GM12878 (cell line): ENCODE data around the gene CEND1. TPM values are rescaled to one million over a fixed set of nuclear protein-coding genes. Genes with fewer than 3 reads are reported as not detected.

ENCODE experiments used
- ATAC-seq: fragments of 200-7000 bp; cut with Tn5 transposase; 3 replicates; pipeline ENCODE4 v1.9.1; 2020; ENCODE audit warnings: mild to moderate bottlenecking, moderate library complexity
- BruUV-seq: library from RNA; stranded (reverse); fragments of 400-500 nt; replicated peaks from 2 replicates; lab custom pipeline; 2021; lab: Mats Ljungman, UMichigan
- CTCF ChIA-PET: fragments of 300-600 bp; sonication (Branson Sonifier 250); formaldehyde crosslinking; extraction: SDS; loops from one replicate; lab custom pipeline; 2021; ENCODE audit warnings: inconsistent platforms; lab: Yijun Ruan, JAX
- POLR2A ChIA-PET: fragments of 350-600 bp; formaldehyde crosslinking; extraction: SDS; loops from one replicate; lab custom pipeline; 2021; ENCODE audit warnings: inconsistent platforms; lab: Charles Lee
- RAD21 ChIA-PET: fragments of 300-600 bp; sonication (Branson Sonifier 250); formaldehyde crosslinking; loops from one replicate; lab custom pipeline; 2023; ENCODE audit warnings: antibody characterized with exemption; ENCODE audit not compliant: unreplicated experiment; lab: Charles Lee
- SMC1A ChIA-PET: fragments of 300-600 bp; sonication (Branson Sonifier 250); formaldehyde crosslinking; loops from one replicate; lab custom pipeline; 2023; ENCODE audit not compliant: unreplicated experiment, uncharacterized antibody; lab: Charles Lee
- DNase-seq: peaks from one replicate; pipeline ENCODE4 v3.0.0-alpha.2; 2011; ENCODE audit warnings: low read depth, low spot score
- FAIRE-seq: peaks from 3 replicates; lab custom pipeline; 2011; peaks lifted over from hg19 to GRCh38; lab: Jason Lieb, UNC
- H2AFZ ChIP-seq: 2 replicates; pipeline ENCODE4 v1.6.0; 2011; ENCODE audit warnings: low read depth, low read length, control low read depth; ENCODE audit not compliant: control insufficient read depth
- H3K27ac ChIP-seq: 2 replicates; pipeline ENCODE4 v1.5.1; 2011; ENCODE audit warnings: control low read depth; ENCODE audit not compliant: control insufficient read depth, insufficient read depth
- H3K27me3 ChIP-seq, 2 experiments: replicated peaks in 1 of 2; 2 replicates each; pipeline versions ENCODE4 v1.6.0 to v1.6.1; 2011; ENCODE audit warnings: low read length in 1 of 2; ENCODE audit not compliant: control insufficient read depth in 2 of 2, insufficient read depth in 2 of 2
- H3K36me3 ChIP-seq, 2 experiments: 2 replicates each; pipeline ENCODE4 v1.5.1; 2011; ENCODE audit warnings: low read length in 1 of 2; ENCODE audit not compliant: control insufficient read depth in 2 of 2, insufficient read depth in 2 of 2
- H3K4me1 ChIP-seq: 2 replicates; pipeline ENCODE4 v1.6.1; 2011; ENCODE audit warnings: mild to moderate bottlenecking, low read length, moderate library complexity, mixed read lengths; ENCODE audit not compliant: control insufficient read depth, insufficient read depth
- H3K4me2 ChIP-seq: 2 replicates; pipeline ENCODE4 v1.6.0; 2011; ENCODE audit warnings: control low read depth; ENCODE audit not compliant: control insufficient read depth, insufficient read depth
- H3K4me3 ChIP-seq: fragments of 200-600 bp; sonication (generic); 2 replicates; pipeline ENCODE4 v1.5.1; 2016
- H3K79me2 ChIP-seq: 2 replicates; pipeline ENCODE4 v1.6.0; 2011; ENCODE audit warnings: low read length; ENCODE audit not compliant: control insufficient read depth, insufficient read depth
- H3K9ac ChIP-seq: 2 replicates; pipeline ENCODE4 v1.8.0; 2011; ENCODE audit warnings: low read length, control low read depth, mixed read lengths; ENCODE audit not compliant: control insufficient read depth, insufficient read depth
- H3K9me3 ChIP-seq: replicated peaks from 3 replicates; pipeline ENCODE4 v1.5.1; 2011; ENCODE audit warnings: mild to moderate bottlenecking, low read length; ENCODE audit not compliant: control insufficient read depth, insufficient read depth
- H4K20me1 ChIP-seq: 2 replicates; pipeline ENCODE4 v1.6.0; 2011; ENCODE audit not compliant: control insufficient read depth, insufficient read depth
- CHD1 ChIP-seq: IDR thresholded peaks from 2 replicates; pipeline ENCODE4 v1.6.1; 2012; ENCODE audit warnings: low read depth, low read length, improper control_type of control experiment
- HDAC2 ChIP-seq: fragments of 200-600 bp; sonication (generic); IDR thresholded peaks from 2 replicates; pipeline ENCODE4 v1.6.1; 2017
- MYB ChIP-seq: fragments of 150-350 bp; IDR thresholded peaks from 2 replicates; pipeline ENCODE4 v1.6.1; 2014; ENCODE audit warnings: mild to moderate bottlenecking, low read depth, low read length, borderline replicate concordance
- NR2C1 ChIP-seq: fragments of 450-650 bp; IDR thresholded peaks from 2 replicates; pipeline ENCODE4 v1.6.1; 2017; ENCODE audit warnings: antibody characterized with exemption, mild to moderate bottlenecking, moderate library complexity
- SMAD1 ChIP-seq: fragments of 450-650 bp; IDR thresholded peaks from 2 replicates; pipeline ENCODE4 v1.6.1; 2018; ENCODE audit warnings: mild to moderate bottlenecking, low read depth; ENCODE audit not compliant: partially characterized antibody
- SMARCA5 ChIP-seq: fragments of 450-650 bp; IDR thresholded peaks from 2 replicates; pipeline ENCODE4 v1.6.1; 2017; ENCODE audit warnings: mild to moderate bottlenecking
- SUZ12 ChIP-seq: fragments of 200-600 bp; sonication (generic); IDR thresholded peaks from one replicate; pipeline ENCODE4 v1.6.1; 2018; ENCODE audit warnings: antibody characterized with exemption, mild to moderate bottlenecking; ENCODE audit not compliant: unreplicated experiment
- TARDBP ChIP-seq: IDR thresholded peaks from 2 replicates; pipeline ENCODE4 v1.6.1; 2016; ENCODE audit warnings: borderline replicate concordance
- USF1 ChIP-seq: IDR thresholded peaks from 2 replicates; pipeline ENCODE4 v1.6.1; 2011; ENCODE audit warnings: borderline replicate concordance, low read depth, mild to moderate bottlenecking, moderate library complexity, mixed read lengths, low read length; ENCODE audit not compliant: insufficient read depth; ENCODE audit errors: extremely low read length
- WGBS: methylation state at CpG from one replicate; pipeline ENCODE4 v1.1.6; 2016; ENCODE audit warnings: low lambda C conversion rate; ENCODE audit not compliant: insufficient replicate concordance, insufficient coverage; ENCODE audit errors: missing lambda C conversion rate; 5-methylcytosine and 5-hydroxymethylcytosine counted together
- in situ Hi-C: fragments of 300-500 bp; cut with MboI; formaldehyde crosslinking; loops from 9 replicates; pipeline ENCODE4 v1.14.3; 2018; ENCODE audit warnings: mixed read lengths
- intact Hi-C: fragments of 100-400 bp; cut with micrococcal nuclease; formaldehyde crosslinking; loops from one replicate; pipeline ENCODE4 v1.14.2; 2022; ENCODE audit not compliant: unreplicated experiment
- polyA plus RNA-seq, 11 experiments: library from polyadenylated mRNA; depleted of rRNA in 4 of 11; unstranded in 6 of 11; stranded (reverse) in 5 of 11; fragments of >200 nt; fragmentation: Nextera tagmentation in 4 of 11; fragmentation: Illumina TruSeq in 1 of 11; extraction: Ambion mirVana in 4 of 11; extraction: Trizol in 1 of 11; gene quantifications; 1 replicate in 1 of 11; 2 replicates in 10 of 11; pipeline versions ENCODE4 v1.2.1 to v1.2.3, GENCODE V29; 2011 to 2016; ENCODE audit warnings: inconsistent platforms in 2 of 11, missing spikeins in 2 of 11, low read depth in 1 of 11
- total RNA-seq, 4 experiments: library from RNA; depleted of rRNA in 3 of 4; stranded (reverse); fragments of >200 nt in 3 of 4; fragmentation: Illumina TruSeq in 1 of 4; extraction: Trizol in 1 of 4; gene quantifications; 2 replicates each; pipeline versions ENCODE4 v1.2.1 to v1.2.3, GENCODE V29; 2013 to 2021
- TF ChIP-seq, protein P1 (sequence below): fragments of 450-650 bp; conservative IDR thresholded peaks from 2 replicates; pipeline ENCODE4 v1.6.1; 2017; ENCODE audit warnings: mild to moderate bottlenecking, moderate library complexity
- TF ChIP-seq, protein P2 (sequence below): fragments of 450-650 bp; formaldehyde crosslinking; IDR thresholded peaks from 2 replicates; pipeline ENCODE4 v1.5.0; 2022; ENCODE audit warnings: mild to moderate bottlenecking, missing genetic modification characterization
- TF ChIP-seq, protein P3 (sequence below): IDR thresholded peaks from 2 replicates; pipeline ENCODE4 v1.6.1; 2012; ENCODE audit warnings: low read depth, low read length, improper control_type of control experiment

CEND1 gene
- total and polyA plus RNA-seq, 10 of the 15 experiments (the other 5 are each of a cell fraction or from before 2014, with no cell fraction given): 0.31 to 13.6 (median 7.2) TPM; not detected in 1

DNA sequence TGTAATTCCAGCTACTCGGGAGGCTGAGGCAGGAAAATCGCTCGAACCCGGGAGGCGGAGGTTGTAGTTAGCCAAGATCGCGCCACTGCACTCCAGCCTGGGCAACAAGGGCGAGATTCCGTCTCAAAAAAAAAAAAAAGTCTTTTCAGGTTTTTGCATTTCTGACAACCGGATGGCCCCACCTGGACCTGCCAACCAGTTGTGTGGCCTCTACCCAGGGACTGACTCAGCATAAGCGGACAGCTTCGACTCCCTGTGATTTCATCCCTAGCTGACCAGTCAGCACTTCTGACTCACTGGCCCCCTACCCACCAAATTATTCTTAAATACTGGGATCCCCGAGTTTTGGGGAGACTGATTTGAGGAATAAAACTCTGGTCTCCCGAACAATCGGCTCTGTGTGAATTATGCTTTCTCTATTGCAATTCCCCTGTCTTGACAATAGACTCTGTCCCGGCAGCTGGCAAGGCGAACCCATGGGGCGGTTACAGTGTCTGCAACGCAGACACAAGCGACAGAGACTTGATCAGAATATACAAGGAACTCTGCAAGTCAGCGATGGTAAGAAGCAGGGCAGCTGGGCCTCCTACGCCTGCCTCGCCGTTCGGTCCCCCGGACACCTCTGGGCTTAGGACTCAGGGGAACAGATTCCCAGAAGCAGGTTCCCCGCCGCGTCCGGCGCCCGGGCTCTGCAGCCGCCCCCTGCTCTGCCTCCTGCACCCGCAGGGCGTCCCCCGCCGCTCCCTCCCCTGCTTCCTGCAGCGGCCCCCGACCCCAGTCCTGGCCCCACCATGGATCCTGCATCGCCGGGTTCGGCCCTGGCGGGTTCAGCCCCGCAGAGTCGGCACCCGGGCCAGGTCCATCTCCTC is 43.4 kb downstream of the CEND1 start (continued):
- TF ChIP-seq, protein P1, sequence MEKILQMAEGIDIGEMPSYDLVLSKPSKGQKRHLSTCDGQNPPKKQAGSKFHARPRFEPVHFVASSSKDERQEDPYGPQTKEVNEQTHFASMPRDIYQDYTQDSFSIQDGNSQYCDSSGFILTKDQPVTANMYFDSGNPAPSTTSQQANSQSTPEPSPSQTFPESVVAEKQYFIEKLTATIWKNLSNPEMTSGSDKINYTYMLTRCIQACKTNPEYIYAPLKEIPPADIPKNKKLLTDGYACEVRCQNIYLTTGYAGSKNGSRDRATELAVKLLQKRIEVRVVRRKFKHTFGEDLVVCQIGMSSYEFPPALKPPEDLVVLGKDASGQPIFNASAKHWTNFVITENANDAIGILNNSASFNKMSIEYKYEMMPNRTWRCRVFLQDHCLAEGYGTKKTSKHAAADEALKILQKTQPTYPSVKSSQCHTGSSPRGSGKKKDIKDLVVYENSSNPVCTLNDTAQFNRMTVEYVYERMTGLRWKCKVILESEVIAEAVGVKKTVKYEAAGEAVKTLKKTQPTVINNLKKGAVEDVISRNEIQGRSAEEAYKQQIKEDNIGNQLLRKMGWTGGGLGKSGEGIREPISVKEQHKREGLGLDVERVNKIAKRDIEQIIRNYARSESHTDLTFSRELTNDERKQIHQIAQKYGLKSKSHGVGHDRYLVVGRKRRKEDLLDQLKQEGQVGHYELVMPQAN: no peak
- TF ChIP-seq SMAD1: no peak

DNA sequence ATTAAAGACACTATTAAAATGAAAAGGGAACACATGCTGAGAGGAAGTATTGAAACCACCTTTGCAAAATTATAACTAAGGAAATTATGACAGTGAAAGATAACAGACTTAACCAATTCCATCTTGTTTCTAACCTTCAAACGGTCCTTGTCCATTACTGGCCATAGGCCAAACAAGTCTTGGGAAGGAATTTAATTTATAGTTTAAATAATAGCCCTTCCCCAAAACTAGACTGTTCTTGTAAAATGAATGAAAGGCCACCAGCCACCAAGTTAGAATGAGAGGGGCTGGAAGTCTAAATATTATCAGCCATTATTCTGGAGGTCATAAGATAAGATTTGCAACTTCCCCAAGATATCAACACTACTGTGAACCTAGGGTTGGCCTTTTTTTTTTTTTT is 44.5 kb downstream of the CEND1 start:
- no peak overlapping the region for H3K4me2 ChIP-seq
- in situ Hi-C loops (no loop called here), intact Hi-C loops (loop anchor here (5.0 kb wide), 1 partner anchor 52 kb away; the partner anchor contains the start of gene SLC25A22)
- POLR2A ChIA-PET: interaction anchor here (0.7 to 0.9 kb wide), 3 partner anchors 52 to 157 kb away, joined by 3 to 4 read pairs (median 3); no protein-coding TSS in a partner anchor
- no peak for FAIRE-seq
- no peak overlapping the region for H2AFZ ChIP-seq
- H3K27me3 ChIP-seq: no peaks in the 10 kb centered on the region
- H3K4me3 ChIP-seq: no peak overlapping the region
- RAD21 ChIA-PET: no interaction called here
- peaks cover 2% of the 10 kb centered on the region; the same call in 1 of the 2 replicates for H4K20me1 ChIP-seq
- H3K4me1 ChIP-seq: peaks cover 4% of the 10 kb centered on the region
- no peak for DNase-seq
- H3K9me3 ChIP-seq: no peaks in the 10 kb centered on the region
- no peaks in the 10 kb centered on the region for H3K36me3 ChIP-seq
- peaks cover 31% of the 10 kb centered on the region for H3K79me2 ChIP-seq
- 50% methylated on average over 1 of the region's 1 CpG for WGBS
- no peak overlapping the region for H3K27ac ChIP-seq
- no peak for ATAC-seq
- CTCF ChIA-PET: interaction anchor here (1.0 kb wide), 1 partner anchor 21 kb away, joined by 3 read pairs; no protein-coding TSS in a partner anchor
- SMC1A ChIA-PET: interaction anchor here (0.7 kb wide), 1 partner anchor 237 kb away, joined by 3 read pairs; no protein-coding TSS in a partner anchor
- H3K9ac ChIP-seq: no peak overlapping the region
- BruUV-seq: no TSS peak
- TF ChIP-seq, protein P2, sequence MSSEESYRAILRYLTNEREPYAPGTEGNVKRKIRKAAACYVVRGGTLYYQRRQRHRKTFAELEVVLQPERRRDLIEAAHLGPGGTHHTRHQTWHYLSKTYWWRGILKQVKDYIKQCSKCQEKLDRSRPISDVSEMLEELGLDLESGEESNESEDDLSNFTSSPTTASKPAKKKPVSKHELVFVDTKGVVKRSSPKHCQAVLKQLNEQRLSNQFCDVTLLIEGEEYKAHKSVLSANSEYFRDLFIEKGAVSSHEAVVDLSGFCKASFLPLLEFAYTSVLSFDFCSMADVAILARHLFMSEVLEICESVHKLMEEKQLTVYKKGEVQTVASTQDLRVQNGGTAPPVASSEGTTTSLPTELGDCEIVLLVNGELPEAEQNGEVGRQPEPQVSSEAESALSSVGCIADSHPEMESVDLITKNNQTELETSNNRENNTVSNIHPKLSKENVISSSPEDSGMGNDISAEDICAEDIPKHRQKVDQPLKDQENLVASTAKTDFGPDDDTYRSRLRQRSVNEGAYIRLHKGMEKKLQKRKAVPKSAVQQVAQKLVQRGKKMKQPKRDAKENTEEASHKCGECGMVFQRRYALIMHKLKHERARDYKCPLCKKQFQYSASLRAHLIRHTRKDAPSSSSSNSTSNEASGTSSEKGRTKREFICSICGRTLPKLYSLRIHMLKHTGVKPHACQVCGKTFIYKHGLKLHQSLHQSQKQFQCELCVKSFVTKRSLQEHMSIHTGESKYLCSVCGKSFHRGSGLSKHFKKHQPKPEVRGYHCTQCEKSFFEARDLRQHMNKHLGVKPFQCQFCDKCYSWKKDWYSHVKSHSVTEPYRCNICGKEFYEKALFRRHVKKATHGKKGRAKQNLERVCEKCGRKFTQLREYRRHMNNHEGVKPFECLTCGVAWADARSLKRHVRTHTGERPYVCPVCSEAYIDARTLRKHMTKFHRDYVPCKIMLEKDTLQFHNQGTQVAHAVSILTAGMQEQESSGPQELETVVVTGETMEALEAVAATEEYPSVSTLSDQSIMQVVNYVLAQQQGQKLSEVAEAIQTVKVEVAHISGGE (CRISPR knock-in tag): no peak
- TF ChIP-seq TARDBP: no peak
- TF ChIP-seq, protein P3, sequence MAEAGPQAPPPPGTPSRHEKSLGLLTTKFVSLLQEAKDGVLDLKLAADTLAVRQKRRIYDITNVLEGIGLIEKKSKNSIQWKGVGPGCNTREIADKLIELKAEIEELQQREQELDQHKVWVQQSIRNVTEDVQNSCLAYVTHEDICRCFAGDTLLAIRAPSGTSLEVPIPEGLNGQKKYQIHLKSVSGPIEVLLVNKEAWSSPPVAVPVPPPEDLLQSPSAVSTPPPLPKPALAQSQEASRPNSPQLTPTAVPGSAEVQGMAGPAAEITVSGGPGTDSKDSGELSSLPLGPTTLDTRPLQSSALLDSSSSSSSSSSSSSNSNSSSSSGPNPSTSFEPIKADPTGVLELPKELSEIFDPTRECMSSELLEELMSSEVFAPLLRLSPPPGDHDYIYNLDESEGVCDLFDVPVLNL: no peak
- TF ChIP-seq NR2C1: no peak
- no peak for TF ChIP-seq HDAC2
- no peak for TF ChIP-seq MYB
- TF ChIP-seq SMARCA5: no peak
- TF ChIP-seq USF1: no peak
- TF ChIP-seq CHD1: no peak
- TF ChIP-seq SUZ12: no peak
